Fibroblast of skin of left quadriceps (primary cell): ENCODE measurements around the gene JRKL.
"Not testable (repeated sequence)": the region's sequence is repeated elsewhere in the genome, so short reads cannot be mapped to it uniquely, and the experiment has no call there.

Source experiments
- DNase-seq, 2 experiments: peaks; one replicate each; pipeline ENCODE4 v3.0.0-alpha.2; 2013; ENCODE audit warnings: low read depth in 2 of 2

JRKL gene

DNA sequence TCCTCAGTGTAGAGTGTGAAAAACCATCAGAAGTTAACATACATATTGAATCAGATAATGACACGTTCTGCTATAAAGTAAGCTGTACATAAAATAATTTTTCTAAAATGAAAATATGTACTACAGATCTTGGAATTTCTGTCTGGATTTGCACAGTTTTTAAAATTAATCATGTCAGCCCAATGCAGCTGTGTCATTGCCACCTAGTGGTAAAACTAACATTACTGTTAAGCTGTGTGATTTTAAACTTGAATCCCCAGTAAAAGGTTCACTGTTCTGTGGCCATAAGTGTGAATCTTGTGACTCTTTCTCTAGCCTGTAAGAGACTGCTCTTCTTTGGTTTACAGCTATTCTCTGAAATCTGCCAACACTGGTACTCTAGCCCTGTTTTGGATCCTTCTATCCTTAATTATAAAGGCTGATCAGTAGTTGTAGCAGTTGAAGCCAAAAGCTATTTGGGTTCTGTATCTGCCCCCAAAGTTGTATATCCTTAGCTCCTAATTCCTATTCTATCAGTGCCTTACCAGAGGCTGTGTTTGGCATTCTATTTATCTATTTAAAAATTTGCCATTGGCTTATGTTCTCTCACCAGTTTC, 4.0 kb downstream of the JRKL start:
- peak; percentile 16 to 20 for DNase-seq

- no peak for DNase-seq
These were observed 5.0 kb downstream of the JRKL start for GRCh38 chr11:96394773-96395172.

- no peak for DNase-seq
These were observed 6.8 kb downstream of the JRKL start for GRCh38 chr11:96396637-96397036.

DNA sequence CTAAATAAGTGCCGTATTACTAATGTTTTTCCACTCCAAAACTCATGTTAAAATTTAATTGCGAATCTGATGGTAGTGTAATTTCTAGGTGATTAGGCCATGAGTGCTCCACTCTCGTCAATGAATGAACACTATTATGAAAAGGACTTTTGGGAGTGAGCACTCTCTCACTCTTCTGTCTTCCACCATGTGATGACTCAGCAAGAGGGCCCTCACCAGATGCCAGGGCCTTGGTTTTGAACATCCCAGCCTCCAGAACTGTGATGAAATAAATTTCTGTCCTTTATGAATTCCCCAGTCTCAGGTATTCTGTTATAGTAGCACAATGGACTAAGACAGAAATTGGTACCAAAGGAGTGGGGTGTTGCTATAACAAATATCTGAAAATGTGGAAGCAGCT, 8.1 kb downstream of the JRKL start:
- no peak for DNase-seq

GRCh38 chr11:96400697-96401096, 10.9 kb downstream of the JRKL start:
- DNase-seq, result no peak

DNA sequence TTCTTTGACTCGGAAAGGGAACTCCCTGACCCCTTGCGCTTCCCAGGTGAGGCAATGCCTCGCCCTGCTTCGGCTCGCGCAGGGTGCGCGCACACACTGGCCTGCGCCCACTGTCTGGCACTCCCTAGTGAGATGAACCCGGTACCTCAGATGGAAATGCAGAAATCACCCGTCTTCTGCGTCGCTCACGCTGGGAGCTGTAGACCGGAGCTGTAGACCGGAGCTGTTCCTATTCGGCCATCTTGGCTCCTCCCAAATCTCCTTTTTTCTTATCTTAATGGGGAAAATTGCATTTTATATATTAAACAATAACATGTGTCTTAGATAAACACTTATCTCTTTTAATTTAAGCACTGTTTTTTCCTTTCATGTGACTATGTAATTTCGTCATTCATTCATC, 21.6 kb downstream of the JRKL start:
- DNase-seq, result not testable (repeated sequence)

DNA sequence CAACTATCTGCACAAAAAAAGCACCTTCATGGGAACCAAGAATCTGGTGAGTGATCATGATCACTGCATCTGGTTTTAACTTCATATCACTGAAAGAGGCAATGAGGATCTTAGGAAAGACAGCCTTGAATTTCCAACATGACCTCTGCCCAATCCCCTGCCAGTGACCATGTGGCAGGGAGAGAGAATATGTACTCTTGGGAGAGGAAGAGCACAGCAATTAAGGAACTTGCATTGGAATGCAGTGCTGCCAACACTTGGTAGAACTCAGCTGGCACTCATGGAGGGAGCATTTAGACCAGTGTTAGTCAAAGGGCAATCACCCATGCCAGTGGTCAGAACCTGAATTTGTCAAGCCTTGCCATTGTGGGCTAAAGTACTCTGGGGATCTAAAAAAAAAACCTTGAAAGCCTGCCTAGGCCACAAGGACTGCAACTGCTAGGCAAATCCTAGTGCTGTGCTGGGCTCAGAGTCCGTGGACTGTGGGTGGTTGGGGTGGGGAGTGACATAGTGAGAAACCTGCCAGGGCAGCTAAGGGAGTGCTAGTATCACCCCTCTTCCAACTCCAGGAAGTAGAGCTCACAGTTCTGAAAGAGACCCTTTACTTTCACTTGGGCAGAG, 23.1 kb downstream of the JRKL start:
- DNase-seq, result no peak

GRCh38 chr11:96413408-96413807, 23.6 kb downstream of the JRKL start:
- DNase-seq, result no peak

DNA sequence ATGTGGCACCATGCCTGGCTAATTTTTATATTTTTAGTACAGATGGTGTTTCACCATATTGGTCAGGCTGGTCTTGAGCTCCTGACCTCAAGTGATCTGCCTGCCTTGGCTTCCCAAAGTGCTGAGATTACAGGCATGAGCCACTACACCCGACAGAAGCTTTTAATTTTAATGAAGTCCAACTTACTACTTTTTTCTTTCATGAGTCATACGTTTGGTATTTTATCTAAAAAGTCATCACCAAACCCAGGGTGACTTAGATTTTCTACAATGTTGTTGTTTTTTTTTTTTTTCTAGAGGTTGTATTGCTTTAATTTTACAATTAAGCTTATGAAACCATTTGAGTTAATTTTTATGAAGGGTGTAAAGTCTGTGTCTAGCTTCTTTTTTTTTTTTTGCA, 34.9 kb downstream of the JRKL start:
- DNase-seq, result peak; percentile 45 to 50

DNA sequence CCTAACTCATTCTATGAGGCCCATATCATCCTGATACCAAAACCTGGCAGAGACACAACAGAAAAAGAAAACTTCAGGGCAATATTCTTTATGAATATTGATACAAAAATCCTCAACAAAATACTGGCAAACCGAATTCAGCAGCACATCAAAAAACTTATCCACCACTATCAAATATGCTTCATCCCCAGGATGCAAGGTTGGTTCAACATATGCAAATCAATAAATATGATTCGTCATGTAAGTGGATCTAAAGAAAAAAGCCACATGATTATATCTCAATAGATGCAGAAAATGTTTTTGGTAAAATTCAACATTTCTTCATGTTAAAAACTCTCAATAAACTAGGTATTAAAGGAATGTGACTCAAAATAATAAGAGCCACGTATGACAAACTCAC, 40.9 kb downstream of the JRKL start:
- no peak for DNase-seq

DNA sequence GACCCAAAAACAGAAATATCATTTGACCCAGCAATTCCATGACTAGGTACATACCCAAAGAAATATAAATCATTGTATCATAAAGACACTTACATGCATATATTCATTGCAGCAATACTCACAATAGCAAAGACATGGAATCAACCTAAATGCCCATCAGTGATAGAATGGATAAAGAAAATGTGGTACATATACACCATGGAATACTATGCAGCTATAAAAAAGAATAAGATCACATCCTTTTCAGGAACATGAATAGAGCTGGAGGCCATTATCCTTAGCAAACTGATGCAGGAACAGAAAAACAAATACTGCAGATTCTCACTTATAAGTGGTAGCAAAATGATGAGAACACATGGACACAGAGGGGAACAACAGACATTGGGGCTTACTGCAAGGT, 42.8 kb downstream of the JRKL start:
- DNase-seq, result not testable (repeated sequence)
